HS-27A (cell line): ENCODE results near the gene MDGA2.
"Not testable (repeated sequence)": the region's sequence is repeated elsewhere in the genome, so short reads cannot be mapped to it uniquely, and the experiment has no call there.

Source experiments
- DNase-seq: peaks from one replicate; pipeline ENCODE4 v3.0.0-alpha.2; 2012; ENCODE audit warnings: low read depth, missing footprints

The MDGA2 gene

DNA sequence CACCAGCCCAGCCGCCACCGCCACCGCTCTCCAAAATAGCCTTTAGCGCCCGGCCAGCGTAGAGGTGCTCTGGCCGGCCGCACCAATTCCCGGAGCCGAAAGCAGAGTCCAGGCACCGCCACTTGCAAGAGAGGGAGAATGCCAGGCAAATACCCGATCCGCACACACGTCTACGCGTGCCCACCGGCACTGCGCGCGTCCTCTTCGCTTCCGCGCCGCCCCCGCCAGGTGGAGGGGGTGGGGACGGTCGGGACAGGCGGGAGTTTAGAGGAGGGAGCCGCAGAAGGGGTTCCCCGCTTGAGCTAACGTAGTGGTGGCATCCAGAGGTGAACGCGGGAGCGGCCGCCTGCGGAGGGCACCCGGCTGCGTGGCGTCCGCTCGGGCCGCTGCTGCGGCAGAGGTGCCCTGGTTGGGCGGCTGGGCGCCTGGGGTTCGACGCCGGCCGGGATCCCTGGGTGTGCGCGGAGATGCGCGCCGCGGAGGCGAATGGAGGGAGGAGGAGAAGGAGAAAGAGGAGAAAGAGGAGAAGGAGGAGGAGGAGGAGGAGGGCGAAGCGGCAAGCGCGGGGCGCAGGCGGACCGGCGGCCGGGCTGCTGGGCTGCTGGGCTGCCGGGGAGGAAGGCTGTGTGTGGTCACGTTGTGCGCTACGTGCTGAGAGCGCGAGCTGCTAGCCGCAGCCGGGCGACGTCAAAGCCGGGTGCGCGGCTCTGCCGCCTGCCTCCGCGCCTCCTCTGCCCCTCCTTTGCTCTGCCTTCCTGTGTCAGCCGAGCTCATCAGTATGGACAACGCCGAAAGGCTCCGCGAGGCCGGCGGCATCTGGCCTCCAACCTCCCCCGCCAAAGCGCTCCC is at the start of gene MDGA2:
MDGA2 (minus strand) TSS at position 140 of the 849 bp plus-strand sequence.
- no peak for DNase-seq

DNA sequence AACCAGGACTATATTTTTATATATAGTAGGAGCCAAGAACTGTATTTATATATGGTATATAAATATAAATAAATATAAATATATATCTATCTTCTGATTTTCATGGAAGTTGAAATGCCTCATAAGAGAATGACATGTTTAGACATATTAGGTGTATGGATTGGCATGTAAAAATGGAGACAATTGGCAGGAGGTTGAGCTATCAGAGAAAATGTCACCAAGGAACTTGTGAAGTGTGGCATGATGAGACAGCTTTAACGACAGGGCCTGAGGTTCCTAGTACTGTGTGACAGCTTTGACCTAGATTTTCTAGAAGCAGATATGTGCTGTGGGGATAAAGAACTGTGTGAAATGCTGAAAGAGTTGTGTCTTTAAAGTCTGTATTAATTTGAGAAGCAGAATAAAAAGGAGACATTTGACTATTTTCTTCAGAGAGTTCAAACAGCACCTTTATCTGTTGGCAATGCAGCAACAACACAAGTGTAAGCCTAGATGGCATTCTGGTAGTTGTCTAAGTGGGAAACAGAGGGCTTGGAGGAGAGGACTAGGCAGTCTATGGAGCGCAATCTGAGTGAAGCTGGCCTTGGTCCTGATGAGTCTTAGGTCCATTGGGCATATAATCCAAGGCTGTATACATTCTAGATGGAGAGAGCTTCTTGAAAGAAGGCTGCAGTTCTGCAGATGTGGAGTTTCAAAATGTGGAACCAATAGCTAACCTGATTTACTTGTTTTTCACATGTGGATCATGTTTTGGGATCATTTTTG is 47.7 kb upstream of the MDGA2 start:
- DNase-seq = no peak

DNA sequence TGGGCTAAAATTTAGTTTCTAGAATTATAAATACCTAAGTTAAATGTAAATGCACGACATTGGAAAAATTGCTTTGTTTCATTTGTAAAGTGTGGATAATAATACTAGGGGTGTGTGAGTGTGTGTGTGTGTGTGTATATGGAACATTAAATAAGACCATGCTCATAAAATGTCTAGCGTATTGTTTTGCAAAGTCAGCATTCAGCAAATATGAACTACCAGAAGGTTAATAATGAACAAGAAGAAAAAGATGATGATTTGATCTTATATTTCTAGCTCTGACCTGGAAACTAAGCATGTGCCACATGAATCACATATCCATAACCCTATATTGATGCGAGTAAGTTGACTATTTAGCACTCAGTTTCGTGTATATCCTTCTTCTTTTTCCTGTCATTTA is 44.9 kb upstream of the MDGA2 start:
- DNase-seq = no peak

DNA sequence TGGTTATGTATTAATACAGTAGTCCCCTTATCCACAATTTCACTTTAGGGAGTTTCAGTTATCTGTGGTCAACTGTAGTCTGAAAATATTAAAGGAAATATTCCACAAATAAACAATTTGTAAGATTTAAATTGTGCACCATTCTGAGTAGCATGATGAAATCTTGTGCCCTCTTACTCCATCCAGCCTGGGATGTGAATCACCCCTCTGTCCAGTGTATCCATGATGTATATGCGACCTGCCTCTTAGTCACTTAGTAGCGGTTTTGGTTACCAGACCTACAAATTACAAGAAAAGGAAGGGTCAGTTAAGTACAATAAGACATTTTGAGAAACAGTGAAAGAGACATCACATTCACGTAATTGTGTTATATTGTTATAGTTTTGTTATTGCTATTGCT is 39.9 kb upstream of the MDGA2 start:
- DNase-seq = no peak

DNA sequence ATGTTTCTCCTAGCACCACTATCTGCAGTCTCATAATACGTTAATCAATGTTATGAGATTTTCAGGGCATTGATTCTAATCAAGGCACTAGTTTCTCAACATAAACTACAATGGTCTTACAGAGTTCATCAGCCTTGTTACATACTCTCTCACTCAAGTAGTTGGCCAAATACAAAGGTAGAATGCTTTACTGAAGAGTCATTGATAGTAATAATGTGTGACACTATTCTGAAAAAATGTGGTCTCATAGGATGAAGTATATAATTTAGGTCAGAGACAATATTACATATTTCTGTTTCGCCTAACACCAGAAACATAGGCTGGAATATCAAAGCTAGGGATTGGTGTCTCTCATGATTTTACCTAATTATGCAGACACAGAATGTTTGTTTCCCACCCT is 35.2 kb upstream of the MDGA2 start:
- no peak for DNase-seq

DNA sequence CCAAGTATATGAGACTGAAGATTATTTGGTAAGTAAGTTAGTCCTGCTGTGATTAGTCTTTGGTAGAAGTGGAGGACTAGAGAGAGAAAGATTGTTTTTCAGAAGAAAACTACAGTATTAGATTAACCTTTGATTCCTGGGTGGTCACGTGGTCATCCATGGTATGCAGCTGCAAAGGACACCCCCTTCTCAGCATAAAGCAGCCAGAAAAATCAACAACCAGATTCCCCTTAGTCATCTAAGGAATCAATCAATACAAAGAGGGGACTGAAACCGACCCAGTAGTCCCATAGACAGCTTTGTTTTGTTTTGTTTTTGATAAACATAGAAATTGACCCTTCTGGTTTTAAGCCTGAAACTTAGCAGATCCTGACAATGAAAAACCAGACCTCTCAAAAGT is 30.3 kb upstream of the MDGA2 start:
- DNase-seq = no peak

DNA sequence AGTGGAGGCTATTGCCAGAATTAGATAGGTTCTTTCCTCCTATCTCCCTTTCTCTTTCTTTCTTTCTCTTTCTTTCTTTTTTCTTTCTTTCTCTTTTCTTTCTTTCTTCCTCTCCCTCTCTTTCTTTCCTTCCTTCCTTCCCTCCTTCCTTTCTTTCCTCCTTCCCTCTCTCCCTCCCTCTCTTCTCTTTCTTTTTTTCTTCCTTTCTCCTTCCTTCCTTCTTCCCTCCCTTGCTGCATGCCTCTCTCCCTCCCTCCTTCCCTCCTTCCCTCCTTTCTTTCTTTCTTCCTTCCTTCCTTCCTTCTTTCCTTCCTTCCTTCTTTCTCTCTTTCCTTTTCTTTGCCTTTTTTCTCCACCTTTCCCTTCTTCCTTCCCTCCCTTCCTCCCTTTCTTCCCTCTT is 16.4 kb upstream of the MDGA2 start:
- DNase-seq = no peak

DNA sequence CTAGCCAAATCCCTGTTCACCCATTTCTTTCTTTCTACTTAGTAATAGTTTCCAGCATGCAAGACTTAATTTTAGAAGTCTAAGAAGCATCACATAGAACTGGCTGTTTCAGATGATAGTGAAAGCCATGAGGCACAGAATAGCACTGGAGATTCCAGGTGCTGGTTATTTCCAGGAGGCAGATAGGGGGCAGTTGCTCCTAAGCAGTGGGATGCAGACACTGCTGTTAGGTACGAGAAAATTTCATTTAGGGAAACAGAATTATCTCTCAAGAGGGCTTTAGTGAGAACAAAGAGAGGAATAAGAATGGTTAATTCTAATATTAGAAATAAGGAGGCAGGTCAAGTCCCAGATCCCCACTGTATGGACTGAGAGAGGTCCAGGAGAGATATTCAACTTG is 3.6 kb upstream of the MDGA2 start:
- no peak for DNase-seq

DNA sequence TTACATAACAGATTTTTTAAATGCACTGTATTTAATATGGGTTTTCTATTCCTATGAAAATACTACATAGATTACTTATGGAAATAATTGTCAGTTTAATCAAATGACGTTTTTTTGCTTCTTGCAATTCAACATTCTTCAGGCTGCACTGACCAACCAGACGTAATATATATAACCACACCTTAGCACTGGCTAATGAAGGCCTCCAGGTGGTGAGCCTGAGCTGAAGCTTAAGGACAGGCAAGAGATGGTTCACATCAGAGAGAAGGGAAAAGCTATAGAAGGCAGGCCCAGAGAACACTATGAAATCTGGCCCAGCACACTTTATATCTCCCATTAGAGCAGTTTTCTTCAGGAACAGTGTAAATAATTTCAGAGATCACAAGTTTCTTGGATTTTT is 2.8 kb upstream of the MDGA2 start:
- DNase-seq = no peak

DNA sequence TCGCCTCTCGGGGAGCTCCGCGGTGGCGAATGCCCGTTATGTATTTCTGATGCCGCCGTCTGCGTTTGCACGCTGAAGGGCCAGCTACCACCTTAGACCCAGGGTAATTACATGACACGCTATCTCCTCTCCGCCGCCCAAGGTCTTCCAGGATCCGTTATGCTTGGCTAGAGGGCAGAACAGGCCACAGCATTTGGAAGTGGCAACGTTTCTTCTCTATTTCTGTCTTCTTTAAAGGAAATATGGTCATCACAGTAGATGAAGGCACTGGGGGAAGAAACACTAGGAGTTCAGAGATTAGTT is 861 bp upstream of the MDGA2 start:
- no peak for DNase-seq

DNA sequence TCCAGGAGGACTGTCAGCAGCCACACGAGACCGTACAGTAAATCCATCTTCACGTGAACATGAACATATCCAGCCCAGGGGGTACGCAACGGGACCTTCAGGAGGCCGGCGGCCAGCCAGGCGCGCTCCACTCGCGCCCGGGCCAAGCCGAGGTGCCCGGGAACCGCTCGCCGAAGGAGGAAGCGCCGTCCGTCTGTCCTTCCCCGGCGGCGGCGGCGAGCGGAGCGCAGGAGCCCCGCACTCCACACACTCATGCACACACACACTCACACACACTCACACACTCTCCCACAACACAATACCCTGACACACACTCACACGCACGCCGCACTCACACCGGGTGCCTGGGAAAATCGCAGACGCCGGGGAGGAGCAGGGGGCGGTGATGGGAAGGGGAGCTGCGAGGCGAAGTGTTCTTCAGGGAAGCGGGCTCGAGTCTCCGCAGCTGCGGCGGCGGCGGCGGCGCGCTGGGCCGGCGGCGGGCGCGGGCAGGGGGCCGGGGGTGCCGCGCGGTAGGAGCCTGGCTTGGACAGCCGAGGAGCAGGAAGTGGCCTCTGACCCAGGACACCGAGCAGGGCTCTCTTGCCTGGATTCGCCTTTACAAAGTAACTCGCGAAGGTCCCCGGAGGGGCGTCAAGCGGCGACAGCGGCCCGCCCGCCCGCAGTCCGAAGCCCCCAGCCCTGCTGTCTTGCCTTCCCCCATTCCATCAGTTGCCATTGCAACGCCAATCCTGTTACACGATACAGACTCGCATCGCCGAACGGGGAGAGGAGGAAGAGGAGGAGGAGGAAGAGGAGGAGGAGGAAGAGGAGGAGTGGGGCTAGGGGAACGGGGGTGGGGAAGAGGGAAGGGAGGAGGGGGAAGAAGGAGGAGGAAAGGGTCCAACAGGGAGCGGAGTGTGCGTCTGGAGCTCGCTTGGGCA is 601 bp downstream of the MDGA2 start:
- DNase-seq = no peak

DNA sequence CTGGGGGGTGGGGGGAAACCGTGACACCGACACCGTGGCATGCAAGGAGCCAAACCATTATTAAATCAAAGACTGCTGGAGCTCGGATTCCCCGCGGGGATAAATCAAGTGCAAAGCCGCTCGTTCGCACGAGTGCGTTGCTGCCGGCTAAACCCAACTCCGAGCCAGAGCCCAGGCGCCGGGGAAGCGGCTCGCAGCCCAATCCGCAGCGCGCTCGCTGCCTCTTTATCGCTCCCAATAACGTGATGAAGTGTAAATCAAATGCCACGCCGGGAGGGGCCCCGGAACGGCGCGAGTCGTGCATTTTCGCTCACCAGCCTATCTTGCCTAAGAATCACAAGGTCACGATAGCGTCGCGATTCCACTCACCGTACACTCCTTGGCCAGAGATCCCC is 1.3 kb downstream of the MDGA2 start:
- DNase-seq = no peak

DNA sequence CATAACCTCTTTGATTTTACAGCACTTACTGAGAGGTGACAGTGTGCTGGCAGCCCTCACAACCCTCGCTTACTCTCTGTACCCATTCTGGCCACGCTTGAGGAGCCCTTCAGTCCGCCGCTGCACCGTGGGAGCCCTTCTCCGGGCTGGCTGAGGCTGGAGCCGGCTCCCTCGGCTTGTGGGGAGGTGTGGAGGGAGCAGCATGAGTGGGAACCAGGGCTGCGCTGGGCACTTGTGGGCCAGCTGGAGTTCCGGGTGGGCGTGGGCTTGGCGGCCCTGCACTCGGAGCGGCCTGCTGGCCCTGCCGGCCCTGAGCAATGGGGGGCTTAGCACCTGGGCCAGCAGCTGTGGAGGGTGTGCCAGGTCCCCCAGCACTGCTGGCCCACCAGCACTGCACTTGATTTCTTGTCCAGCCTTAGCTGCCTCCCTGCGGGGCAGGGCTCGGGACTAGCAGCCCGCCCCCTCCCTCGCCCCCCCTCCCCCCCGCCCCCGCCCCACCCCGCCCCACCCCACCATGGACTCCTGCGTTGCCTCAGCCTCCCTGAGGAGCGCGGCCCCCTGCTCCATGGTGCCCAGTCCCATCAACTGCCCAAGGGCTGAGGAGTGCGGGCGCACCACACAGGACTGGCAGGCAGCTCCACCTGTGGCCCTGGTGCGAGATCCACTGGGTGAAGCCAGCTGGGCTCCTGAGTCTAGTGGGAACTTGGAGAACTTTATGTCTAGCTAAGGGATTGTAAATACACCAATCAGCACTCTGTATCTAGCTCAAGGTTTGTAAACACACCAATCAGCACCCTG is 9.9 kb downstream of the MDGA2 start:
- no peak for DNase-seq

DNA sequence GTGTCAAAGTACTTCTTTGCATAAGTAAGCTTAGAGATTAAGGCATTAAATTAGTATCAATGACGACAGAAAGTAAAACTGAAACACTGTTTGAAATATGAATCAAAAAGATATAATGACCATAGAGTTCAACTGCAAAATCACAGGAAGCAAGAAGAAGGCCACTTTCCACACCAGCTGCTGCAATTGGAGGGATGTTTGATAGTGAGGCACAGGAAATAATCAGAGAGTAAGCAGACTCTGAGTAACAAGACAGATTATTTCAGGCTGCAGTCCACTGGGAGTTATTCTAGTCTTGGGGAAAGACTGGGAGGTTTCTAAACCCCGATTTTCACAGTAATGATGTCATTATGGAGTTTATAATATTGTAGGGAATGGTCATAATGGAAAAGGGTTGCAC is 12.9 kb downstream of the MDGA2 start:
- no peak for DNase-seq

DNA sequence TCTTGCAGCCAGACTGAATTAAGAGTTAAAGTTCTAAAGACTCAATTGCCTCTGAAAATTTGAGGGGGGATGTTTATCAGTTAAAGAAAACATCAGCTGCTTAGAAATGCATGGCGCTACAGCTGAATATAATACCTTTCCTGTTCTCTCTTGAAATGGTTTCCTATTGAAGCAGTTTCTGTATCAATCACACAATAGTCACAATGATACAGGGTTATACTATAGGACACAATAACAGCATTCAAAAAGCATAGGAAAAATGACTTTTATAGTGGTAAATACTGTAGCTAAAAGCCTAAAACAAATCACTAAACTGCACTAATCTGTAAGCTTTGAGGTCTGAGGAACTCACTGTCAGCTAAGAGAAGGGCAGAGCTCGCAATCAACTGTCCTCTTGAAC is 15.2 kb downstream of the MDGA2 start:
- DNase-seq = no peak

DNA sequence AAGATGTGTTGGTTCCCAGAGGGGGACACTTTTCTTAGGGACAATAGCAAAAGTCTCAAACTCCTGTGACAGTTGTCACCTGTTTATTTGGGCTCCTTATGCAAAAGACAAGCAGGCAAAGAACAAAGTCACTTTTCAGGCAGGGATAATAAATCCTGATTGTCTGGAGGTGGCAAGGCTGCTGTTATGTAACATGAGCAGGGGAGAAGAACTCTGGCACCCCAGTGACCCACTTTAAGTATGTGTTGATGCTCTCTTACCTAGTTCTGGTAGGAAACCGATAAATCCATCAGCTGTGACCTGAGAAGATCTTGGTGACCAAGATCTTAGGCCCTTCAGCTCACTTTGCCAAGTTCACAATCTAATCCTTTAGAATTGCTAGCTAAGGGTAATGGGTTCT is 17.4 kb downstream of the MDGA2 start:
- no peak for DNase-seq

DNA sequence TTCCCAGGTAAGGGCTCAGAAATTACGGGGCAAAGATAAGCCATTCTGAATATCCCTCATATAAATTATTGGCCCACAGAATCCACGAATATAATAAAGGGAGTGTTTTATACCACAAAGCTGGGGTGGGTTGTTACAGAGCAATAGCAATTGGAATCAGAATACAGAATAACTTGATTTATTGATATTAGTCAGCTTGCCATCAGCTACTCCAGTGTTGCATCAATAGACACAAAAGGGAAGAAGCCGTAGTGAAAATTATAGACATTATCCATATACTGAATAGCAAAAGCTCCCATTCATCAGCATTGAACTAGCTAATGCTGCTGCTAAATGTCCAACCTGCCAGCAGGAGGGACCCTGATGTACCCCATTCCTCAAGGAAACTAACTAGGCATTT is 18.3 kb downstream of the MDGA2 start:
- no peak for DNase-seq

DNA sequence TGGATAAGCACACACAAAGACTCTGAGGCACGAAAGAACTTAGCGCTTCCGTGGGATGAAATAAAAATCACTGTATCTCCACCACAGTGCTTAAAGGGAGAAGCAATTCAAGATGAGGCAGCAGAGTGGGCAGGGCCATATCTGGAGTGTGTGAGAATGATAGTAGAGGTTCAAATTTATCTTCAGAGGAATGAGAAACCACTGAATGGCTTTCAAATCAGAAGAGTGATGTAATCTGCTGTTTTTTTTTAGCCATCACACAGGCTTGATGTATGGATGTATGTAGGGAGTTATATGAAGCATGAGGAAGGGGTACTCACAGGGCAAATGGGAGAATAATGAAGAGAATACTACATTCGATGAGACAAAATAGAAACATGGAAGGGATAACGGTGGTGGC is 24.1 kb downstream of the MDGA2 start:
- DNase-seq = no peak

DNA sequence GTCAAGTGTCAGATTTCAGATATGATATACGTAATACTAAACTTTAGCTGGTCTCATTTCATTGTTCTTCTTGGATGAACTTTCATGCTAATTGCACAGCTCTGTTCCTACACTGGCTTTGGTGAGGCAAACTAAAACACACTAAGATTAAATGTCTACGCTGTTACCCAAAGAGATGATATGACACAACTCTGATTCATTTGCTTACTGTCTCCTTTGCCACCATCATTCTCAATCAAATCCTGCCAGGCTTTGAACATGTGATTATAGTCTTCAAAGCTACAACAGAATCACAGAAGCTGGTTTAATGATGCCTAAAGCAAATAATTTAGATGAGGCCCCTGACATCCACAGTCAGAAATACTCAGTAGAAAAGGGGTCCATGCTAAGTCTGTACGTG is 37.7 kb downstream of the MDGA2 start:
- DNase-seq = no peak

DNA sequence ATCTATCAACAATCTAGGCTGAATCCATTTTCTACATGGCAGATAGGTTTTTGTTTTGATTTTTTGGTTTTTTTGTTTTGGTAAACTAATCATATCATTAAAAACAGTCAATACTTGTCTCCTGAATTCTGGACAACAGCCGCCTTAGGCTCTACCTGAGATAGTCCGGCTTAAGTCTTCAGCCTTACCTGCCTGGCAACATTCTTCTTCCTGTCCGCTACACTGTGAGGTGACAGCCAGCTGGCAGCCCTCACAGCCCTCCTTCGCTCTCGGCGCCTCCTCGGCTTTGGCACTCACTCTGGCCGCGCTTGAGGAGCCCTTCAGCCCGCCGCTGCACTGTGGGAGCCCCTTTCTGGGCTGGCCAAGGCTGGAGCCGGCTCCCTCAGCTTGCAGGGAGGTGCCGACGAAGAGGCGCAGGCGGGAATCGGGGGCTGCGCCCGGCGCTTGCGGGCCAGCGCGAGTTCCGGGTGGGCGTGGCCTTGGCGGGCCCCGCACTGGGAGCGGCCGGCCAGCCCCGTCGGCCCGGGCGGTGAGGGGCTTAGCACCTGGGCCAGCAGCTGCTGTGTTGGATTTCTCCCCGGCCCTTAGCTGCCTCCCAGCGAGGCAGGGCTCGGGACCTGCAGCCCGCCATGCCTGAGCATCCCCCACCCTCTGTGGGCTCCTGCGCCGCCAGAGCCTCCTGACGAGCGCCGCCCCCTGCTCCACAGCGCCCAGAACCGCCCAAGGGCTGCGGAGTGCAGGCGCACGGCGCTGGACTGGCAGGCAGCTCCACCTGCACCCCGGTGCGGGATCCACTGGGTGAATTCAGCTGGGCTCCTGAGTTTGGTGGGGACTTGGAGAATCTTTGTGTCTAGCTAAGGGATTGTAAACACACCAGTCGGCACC is 49.0 kb downstream of the MDGA2 start:
- DNase-seq = no peak

DNA sequence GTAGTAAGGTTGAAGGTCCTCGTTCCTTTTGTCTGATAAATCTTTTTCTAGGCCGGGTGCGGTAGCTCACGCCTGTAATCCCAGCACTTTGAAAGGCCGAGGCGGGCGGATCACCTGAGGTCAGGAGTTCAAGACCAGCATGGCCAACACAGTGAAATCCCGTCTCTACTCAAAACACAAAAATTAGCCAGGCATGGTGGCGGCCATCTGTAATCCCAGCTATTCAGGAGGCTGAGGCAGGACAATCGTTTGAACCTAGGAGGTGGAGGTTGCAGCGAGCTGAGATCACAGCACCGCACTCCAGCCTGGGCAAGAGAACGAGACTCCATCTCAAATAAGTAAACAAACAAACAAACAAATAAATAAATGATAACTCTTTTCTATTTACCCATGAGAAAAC is 51.3 kb downstream of the MDGA2 start:
- not testable (repeated sequence) for DNase-seq
